ENCODE measurements around the gene TMCC2. TPM values are rescaled to one million over a fixed set of nuclear protein-coding genes. Genes with fewer than 3 reads are reported as not detected.

TMCC2 gene
- polyA plus RNA-seq, 5 donors = 7.8 to 21.5 (median 12.3) TPM

DNA sequence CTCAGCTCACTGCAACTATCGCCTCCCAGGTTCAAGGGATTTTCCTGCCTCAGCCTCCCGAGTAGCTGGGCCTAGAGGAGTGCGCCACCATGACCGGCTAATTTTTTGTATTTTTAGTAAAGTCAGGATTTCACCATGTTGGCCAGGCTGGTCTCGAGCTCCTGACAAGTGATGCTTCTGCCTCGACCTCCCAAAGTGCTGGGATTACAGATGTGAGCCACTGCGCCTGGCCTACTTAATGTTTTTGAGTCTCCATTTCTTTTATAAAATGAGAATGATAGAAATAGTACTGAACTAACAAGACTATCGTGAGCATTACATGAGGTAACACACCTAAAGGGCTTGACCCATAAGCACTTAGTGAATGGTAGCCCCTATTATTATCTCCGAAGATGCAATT lies 72.4 kb downstream of the TMCC2 start:
- DNase-seq = no peak

DNA sequence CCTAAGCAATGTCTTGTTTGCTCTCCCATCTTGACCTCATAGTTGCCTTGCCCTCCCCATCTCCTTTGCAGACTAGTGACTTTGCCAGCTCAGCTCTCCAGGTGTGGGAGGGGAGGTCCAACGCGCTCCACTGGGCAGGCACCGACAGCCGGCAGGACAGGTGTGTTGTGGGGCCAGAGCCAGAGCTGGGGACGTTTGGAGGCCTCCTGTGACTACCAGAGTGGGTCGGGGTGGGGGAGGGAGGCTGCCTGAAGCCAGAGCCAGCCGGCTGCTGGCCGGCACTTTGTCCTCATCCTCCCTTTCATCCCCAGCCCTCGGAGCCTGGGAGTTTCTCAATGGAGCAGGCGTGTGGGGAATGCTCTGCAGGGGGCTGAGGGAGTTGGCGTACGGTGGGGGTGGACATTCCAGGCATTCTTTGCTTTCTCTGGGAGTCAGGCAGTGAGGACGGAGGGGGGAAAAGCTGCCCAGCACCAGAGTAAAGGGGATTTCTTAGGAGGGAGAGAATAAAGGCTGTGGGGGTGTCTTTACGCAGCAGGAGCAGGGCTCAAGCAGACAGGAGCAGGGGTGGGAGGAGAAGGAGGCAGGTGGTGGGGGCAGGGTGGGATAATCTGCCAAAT lies 73.6 kb downstream of the TMCC2 start:
- peak; percentile 66 to 72 for DNase-seq

- no peak for DNase-seq
Measured at GRCh38 chr1:205301842-205302588, 74.3 kb downstream of the TMCC2 start.

DNA sequence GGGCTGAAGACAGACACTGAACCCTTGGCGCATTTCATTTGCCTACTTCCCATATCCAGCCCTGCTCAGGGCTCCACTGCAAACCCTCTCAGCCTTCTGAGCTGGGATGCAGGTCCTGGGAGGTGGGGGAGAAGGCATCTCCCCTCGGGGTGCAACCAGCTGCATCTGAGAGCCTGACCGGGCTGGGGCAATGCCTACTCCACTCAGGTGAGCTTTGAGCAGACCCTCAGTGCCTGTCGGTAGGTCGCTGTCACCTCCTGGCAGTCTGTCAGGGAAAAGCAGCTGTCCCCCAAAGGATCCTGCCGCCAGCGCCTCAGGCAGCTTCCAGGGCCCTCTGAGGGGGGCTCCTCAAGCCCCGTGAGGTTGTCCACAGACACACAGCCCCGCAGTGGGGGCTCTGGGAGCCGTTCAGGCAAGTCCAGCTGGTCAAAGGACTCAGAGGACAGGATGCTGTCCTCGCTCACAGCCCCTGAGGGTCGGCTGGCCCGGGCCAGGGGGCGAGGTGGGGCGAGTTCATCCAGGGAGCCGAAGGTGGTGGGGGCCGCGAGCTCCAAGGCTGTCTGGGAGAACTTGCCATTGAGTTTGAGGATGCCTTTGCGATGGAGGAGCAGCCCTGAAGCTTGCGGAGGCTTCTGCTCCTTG lies 75.6 kb downstream of the TMCC2 start:
- no peak for DNase-seq

- DNase-seq = no peak
Measured at GRCh38 chr1:205304046-205304694, 76.4 kb downstream of the TMCC2 start.

DNA sequence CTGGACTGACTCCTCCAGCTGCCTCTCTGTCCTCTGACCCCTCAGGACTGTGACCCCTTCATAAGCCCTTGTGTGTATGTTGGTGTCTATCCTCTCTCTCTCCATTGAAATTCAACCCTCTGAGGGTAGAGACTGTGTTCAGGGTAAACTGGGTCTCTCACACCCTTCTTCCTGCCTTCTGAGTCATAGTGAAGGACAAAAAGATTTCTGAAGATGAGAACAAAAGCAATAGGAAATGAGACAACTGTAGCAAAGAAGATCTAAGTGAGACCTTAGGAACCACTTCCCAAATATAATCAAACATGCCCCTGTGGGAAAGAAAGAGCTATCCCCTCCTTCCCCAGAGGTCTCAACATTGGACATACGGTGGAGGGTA lies 76.9 kb downstream of the TMCC2 start:
- no peak for DNase-seq

DNA sequence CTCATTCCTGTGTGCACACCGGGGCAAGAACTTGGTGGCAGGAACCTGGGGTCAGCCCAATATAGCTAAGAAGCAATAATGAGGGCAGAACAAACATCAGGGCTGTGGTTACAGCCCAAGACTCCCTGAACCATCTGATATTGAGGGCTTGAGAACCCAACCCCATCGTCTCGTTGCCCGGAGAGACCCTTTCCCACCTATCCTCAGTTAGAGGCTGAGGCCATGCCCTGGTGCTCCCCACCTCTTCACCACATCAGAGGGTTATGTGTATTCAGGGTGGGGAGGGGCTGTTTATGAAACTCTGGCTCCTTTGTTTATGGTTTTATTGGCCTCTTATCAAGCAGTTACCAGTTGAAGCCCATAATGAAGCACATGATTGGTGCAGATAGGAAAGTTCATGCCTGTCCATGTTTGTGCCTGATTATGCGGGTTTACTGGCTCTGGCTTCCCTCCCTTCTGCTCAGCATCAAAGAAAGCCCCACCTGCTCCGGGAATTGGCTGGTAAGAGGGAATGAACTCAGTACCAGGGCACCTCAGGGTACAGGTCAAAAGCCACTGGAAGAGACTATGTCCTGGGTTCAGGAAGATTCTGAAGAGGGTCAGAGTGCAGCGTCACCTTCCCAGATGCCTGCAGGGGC lies 79.3 kb downstream of the TMCC2 start:
- DNase-seq = no peak

DNA sequence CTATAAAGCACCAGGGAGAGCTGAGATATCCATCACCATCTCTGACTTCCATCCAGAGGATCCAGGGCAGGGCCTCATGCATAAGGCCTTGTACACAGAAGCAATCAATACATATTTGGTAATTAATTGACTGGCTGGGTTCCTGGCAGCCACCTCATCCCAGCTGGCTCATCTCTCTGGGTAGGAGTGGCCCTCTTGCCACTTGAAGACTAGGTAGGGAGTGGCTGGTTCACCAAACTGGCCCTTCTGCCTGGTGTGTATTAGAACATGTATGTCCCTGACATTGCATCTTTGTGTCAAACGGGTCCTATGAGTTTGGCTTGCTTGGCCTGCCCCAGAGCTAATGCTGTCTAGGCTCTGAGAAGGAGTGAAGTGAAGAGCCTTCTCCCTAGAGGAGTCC lies 82.0 kb downstream of the TMCC2 start:
- no peak for DNase-seq

DNA sequence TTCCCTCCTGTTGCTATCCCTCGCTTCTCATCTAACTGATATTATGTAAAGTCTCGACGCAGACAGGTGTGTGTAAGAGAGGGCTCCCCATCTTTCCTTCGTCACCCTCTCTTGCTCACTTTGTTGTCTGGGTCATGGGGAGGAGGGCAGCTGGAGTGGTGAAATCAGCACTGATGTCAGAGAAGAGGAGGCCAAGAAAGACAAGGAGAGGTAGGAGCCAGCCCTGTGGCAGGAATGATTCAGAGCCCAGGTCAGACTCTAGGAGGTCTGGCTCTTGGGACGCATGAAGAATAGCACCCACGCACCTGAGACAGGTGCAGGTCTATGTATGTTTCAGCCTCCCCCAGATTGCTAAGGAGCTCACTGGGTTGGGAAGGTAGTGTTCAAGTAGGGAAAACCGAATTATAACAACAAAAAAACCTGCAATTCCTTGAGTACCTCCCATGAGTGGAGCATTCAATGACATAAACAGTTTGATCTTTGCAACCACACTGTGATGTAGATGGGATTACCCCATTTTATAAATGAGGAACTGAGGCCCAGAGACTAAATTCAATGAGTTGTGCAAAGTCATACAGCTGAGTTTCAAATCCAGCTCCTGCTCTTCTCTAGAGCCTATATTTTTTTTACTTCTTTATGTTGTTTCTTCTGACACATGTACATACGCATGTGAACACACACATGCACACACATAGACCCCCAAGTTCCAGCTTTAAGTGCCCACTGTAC lies 83.4 kb downstream of the TMCC2 start:
- no peak for DNase-seq

GRCh38 chr1:205312866-205313562 lies 85.3 kb downstream of the TMCC2 start:
- no peak for DNase-seq

GRCh38 chr1:205313563-205314308 lies 86.0 kb downstream of the TMCC2 start:
- no peak for DNase-seq

- DNase-seq = no peak
Measured at GRCh38 chr1:205315008-205315618, 87.4 kb downstream of the TMCC2 start.

- no peak for DNase-seq
Measured at GRCh38 chr1:205316161-205316566, 88.4 kb downstream of the TMCC2 start.

- DNase-seq = peak; percentile 66 to 71
Measured at GRCh38 chr1:205317311-205317917, 89.7 kb downstream of the TMCC2 start.

DNA sequence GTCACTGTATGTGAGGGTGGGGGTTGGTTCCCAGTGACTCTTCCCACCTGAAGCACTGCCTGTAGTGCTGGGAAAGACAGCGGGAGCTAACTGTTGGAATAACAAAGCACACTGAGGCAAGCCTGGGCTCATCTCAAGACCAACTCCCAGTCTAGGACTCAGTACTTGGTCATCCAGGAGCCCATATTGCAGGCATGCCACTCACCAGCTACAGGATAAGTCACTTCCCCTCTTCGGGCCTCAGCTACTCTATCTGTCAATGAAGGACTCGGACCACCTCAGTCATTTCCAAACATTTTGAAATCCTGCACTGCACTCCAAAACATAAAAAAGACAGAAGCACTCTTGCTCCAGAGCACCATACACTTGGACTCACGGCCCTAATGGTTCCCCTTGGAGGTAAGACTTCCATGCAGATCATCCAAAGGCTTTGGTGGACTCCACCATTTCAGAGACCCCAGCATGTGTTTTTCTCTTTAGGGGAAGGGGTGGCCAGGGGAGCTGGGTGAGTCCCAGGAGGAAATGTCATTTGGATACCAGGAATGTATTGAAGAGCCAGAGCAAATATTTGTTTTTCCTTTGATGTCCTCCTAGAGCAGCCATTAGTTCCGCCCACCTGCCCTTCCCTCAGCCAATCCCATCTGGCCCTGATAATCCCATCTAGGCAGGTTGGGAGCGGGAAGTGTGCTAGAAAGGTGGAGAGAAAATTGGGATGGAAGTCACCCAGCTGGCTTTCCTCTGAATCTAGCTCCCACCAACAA lies 90.7 kb downstream of the TMCC2 start:
- DNase-seq = no peak

GRCh38 chr1:205319081-205320018 lies 91.6 kb downstream of the TMCC2 start:
- peak; percentile 71 to 76 for DNase-seq

Data from right lung (tissue), 5 donors.